ENCODE data around the gene AGFG2.

AGFG2 gene

GRCh38 chr7:100573691-100574361 lies 34.8 kb downstream of the AGFG2 start, which contains the start of gene SAP25:
SAP25 (minus strand) TSS chr7:100573900; CDS start chr7:100573742, 158 bp downstream.
- DNase-seq = no peak

GRCh38 chr7:100574362-100575205 lies 35.6 kb downstream of the AGFG2 start:
- DNase-seq = no peak

- no peak for DNase-seq
These were observed 36.2 kb downstream of the AGFG2 start for GRCh38 chr7:100575206-100575631.

- DNase-seq = no peak
These were observed 36.9 kb downstream of the AGFG2 start for GRCh38 chr7:100575746-100576383.

GRCh38 chr7:100576384-100576993 lies 37.5 kb downstream of the AGFG2 start:
- no peak for DNase-seq

- DNase-seq = no peak
These were observed 38.1 kb downstream of the AGFG2 start for GRCh38 chr7:100577103-100577502.

- DNase-seq = no peak
These were observed 38.5 kb downstream of the AGFG2 start for GRCh38 chr7:100577507-100577906.

GRCh38 chr7:100578246-100579183 lies 39.5 kb downstream of the AGFG2 start:
- DNase-seq = no peak

- DNase-seq = no peak
These were observed 41.7 kb downstream of the AGFG2 start for GRCh38 chr7:100580466-100581283.

- DNase-seq = no peak
These were observed 43.1 kb downstream of the AGFG2 start for GRCh38 chr7:100582041-100582579.

GRCh38 chr7:100582650-100583049 lies 43.6 kb downstream of the AGFG2 start:
- DNase-seq = no peak

GRCh38 chr7:100583132-100584053 lies 44.4 kb downstream of the AGFG2 start:
- DNase-seq = peak; percentile 83

- DNase-seq = no peak
These were observed 45.2 kb downstream of the AGFG2 start for GRCh38 chr7:100584054-100584682.

GRCh38 chr7:100584683-100585510 lies 45.9 kb downstream of the AGFG2 start:
- peak; percentile 30 for DNase-seq

GRCh38 chr7:100585511-100586265 lies 46.7 kb downstream of the AGFG2 start, which contains the start of gene LRCH4:
LRCH4 (minus strand) TSS chr7:100586129; CDS start chr7:100586100, 29 bp downstream.
- peak; percentile 66 for DNase-seq

- peak; percentile 100 for DNase-seq
These were observed 47.4 kb downstream of the AGFG2 start, which contains the start of gene FBXO24 for GRCh38 chr7:100586266-100587025. FBXO24 (plus strand) TSS chr7:100586328; CDS start chr7:100586626, 298 bp downstream.

All from activated CD4-positive, alpha-beta T cell treated with anti-CD3 and anti-CD28 coated beads for 48 hours (primary cell).